Adrenal gland (tissue), 12 donors: ENCODE measurements around the gene TMEM150A. TPM values are rescaled to one million over a fixed set of nuclear protein-coding genes. Genes with fewer than 3 reads are reported as not detected.
"Not testable (repeated sequence)": the region's sequence is repeated elsewhere in the genome, so short reads cannot be mapped to it uniquely, and the experiment has no call there.

Experiments used
- DNase-seq, 7 donors: peaks; one replicate each; pipeline ENCODE4 v3.0.0-alpha.2; 2019 to 2020
- H3K27ac ChIP-seq, 5 donors: fragments of 200-600 bp; sonication (generic) in 4 of 5; 1 replicate in 3 of 5; 2 replicates in 2 of 5; pipeline versions ENCODE4 v1.5.1 to v1.8.0; 2016 to 2020; ENCODE audit warnings: mild to moderate bottlenecking in 1 of 5
- H3K27me3 ChIP-seq: fragments of 200-600 bp; 2 replicates; pipeline ENCODE4 v1.8.0; 2021
- H3K36me3 ChIP-seq, 2 donors: fragments of 200-600 bp; replicated peaks in 1 of 2; 1 replicate in 1 of 2; 2 replicates in 1 of 2; pipeline versions ENCODE4 v1.5.1 to v1.8.0; 2018 to 2022
- H3K4me1 ChIP-seq, 2 donors: fragments of 200-600 bp; replicated peaks in 1 of 2; 1 replicate in 1 of 2; 2 replicates in 1 of 2; pipeline versions ENCODE4 v1.5.1 to v1.8.0; 2018 to 2021
- H3K4me3 ChIP-seq, 4 donors: fragments of 200-600 bp; sonication (generic) in 3 of 4; one replicate each; pipeline ENCODE4 v1.5.1; 2016 to 2018
- H3K9me3 ChIP-seq, 3 donors: fragments of 200-600 bp; sonication (generic) in 1 of 3; replicated peaks in 1 of 3; 1 replicate in 2 of 3; 2 replicates in 1 of 3; pipeline versions ENCODE4 v1.5.1 to v1.8.0; 2016 to 2021
- POLR2A ChIP-seq, 2 donors: fragments of 450-650 bp; IDR thresholded peaks; one replicate each; pipeline ENCODE4 v1.6.1; 2017; ENCODE audit warnings: antibody characterized with exemption in 2 of 2, mild to moderate bottlenecking in 2 of 2, moderate library complexity in 1 of 2
- WGBS, 4 donors: extraction: QIAGEN DNeasy Blood & Tissue Kit in 2 of 4; methylation state at CpG; one replicate each; pipeline versions ENCODE4 v1.1.5 to v1.1.7; 2013 to 2017; 5-methylcytosine and 5-hydroxymethylcytosine counted together
- intact Hi-C, 2 donors: fragments of 100-400 bp; cut with DNase I; formaldehyde crosslinking; loops; one replicate each; pipeline versions ENCODE4 v1.14.1 to v1.15.0; 2022 to 2023
- polyA plus RNA-seq, 3 donors: library from polyadenylated mRNA; stranded (reverse); fragments of 200-250 nt in 2 of 3; fragments of 350-450 nt in 1 of 3; fragmentation: Illumina TruSeq in 1 of 3; extraction: RNeasy Lipid Tissue Mini Kit (QIAGEN cat#74804) in 1 of 3; gene quantifications; one replicate each; pipeline ENCODE4 v1.2.3, GENCODE V29; 2013 to 2014
- total RNA-seq, 9 donors: library from RNA; depleted of rRNA in 4 of 9; stranded (reverse); fragments of >200 nt in 4 of 9; fragments of 120-200 nt in 1 of 9; fragmentation: NEBNext Ultra II Directional in 1 of 9; extraction: Animal tissue kit (Norgen Biotek cat#: 25700) in 1 of 9; gene quantifications; one replicate each; pipeline versions ENCODE4 v1.1.0 to v1.2.4, GENCODE V29; 2013 to 2023
- TF ChIP-seq, protein P1 (sequence below), 6 experiments: fragments of 450-650 bp in 4 of 6; fragments of 200-600 bp in 2 of 6; sonication (generic) in 1 of 6; IDR thresholded peaks; 1 replicate in 5 of 6; 2 replicates in 1 of 6; pipeline versions ENCODE4 v1.5.1 to v1.8.0; 2016 to 2021; ENCODE audit warnings: antibody characterized with exemption in 6 of 6, mild to moderate bottlenecking in 2 of 6, moderate library complexity in 1 of 6
- donor health status: healthy with polysubstance abuse.
- donor health status: Bipolar disorder and iron deficiency.
- donor health status: DM: yes; HTN: yes; CAD: no.
- donor health status: DM: no; HTN: no; CAD: no.
- donor health status: DM: no; HTN: no; CAD: no.
- donor health status: DM: yes; HTN: yes; CAD: no.

Gene TMEM150A
- total and polyA plus RNA-seq, 12 donors: 11.6 to 79.1 (median 22.6) TPM

DNA sequence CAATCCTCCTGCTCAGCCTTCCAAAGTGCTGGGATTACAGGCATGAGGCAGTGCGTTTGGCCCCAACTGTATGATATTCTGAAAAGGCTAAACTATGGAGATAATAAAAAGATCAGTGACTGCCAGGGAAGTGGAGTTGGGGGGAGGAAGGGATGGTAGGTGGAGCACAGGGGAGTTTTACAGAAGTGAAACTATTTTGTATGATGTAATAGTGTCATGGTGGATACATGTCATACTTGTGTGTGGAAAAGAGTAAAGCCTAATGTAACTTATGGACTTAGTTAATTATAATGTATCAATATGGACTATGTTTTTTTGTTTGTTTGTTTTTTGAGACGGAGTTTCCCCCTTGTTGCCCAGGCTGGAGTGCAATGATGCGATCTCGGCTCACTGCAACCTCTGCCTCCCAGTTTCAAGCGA lies 38.3 kb downstream of the TMEM150A start:
- TF ChIP-seq POLR2A (IDR thresholded peaks at IDR 0.05): no peak
- TF ChIP-seq, protein P1, sequence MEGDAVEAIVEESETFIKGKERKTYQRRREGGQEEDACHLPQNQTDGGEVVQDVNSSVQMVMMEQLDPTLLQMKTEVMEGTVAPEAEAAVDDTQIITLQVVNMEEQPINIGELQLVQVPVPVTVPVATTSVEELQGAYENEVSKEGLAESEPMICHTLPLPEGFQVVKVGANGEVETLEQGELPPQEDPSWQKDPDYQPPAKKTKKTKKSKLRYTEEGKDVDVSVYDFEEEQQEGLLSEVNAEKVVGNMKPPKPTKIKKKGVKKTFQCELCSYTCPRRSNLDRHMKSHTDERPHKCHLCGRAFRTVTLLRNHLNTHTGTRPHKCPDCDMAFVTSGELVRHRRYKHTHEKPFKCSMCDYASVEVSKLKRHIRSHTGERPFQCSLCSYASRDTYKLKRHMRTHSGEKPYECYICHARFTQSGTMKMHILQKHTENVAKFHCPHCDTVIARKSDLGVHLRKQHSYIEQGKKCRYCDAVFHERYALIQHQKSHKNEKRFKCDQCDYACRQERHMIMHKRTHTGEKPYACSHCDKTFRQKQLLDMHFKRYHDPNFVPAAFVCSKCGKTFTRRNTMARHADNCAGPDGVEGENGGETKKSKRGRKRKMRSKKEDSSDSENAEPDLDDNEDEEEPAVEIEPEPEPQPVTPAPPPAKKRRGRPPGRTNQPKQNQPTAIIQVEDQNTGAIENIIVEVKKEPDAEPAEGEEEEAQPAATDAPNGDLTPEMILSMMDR (IDR thresholded peaks at IDR 0.05): no peak
- peak overlapping the region in 1 of 5 donors; percentile 13 for H3K27ac ChIP-seq
- no peak for DNase-seq
- peaks cover 8 to 20% of the 10 kb centered on the region in 2 donors for H3K4me1 ChIP-seq
- no peaks in the 10 kb centered on the region for H3K36me3 ChIP-seq
- no peaks in the 10 kb centered on the region for H3K27me3 ChIP-seq
- 77 to 94% (median 83%) methylated on average over 5 of the region's 5 CpGs for WGBS, 4 donors
- H3K9me3 ChIP-seq: no peaks in the 10 kb centered on the region
- intact Hi-C loops: no loop called here
- H3K4me3 ChIP-seq: no peak overlapping the region

DNA sequence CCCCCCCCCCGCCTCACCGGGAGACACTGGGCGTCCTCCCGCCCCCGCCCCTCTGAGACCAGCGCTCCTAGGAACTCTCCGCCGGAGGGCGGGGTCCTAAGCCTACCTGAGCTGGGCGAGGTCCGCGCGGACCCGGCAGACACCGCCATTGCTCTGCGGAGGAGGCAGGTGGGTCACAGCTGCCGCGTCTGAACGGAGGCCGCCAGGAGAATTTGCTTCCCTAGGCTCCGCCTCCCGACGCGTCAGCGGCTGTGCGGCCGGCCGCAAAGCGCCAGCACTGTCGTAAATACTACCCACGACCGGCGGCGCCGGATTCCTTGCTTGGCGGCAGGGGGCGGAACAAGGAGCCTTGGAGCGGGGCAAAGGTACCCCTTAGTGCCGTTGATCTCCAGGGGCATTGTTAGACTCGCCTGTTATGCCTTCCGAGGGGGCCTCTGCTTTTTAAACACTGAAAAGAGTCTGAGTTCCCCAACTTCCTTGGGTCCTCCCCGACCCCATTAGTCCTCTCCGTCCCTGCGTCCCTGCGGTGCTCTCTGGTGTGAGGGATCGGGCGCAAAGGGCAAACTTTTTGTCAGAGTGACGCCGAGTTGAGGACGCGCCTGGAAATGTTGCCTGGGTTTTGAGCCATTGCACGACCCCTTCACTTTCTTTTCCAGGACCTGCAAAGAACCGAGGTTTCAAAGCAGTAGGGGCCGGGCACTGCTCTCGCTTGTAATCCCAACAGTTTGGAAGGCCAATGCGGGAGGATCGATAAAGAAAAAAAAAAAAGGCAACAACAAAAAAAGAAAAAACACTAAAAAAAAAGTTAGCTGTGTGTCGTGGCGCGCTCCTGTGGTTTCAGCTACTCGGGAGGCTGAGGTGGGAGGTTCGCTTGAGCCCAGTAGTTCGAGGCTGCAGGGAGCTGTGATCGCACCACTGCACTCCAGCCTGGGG lies 41.0 kb downstream of the TMEM150A start, which contains the start of gene GGCX:
Gene GGCX, minus strand, starts transcription at position 214 of the 933 bp plus-strand sequence. Its CDS starts 65 bp downstream, at position 149.
- H3K9me3 ChIP-seq: no peaks in the 10 kb centered on the region
- intact Hi-C loops: no loop called here
- H3K4me1 ChIP-seq: peaks cover 8 to 27% of the 10 kb centered on the region in 2 donors
- peak within 1 kb of the TSS; percentile 43 to 94 (median 74) for H3K4me3 ChIP-seq
- TF ChIP-seq, protein P1 (IDR thresholded peaks at IDR 0.05): peak in 4 of 6 experiments; percentile 24 to 59 (median 31)
- TF ChIP-seq POLR2A (IDR thresholded peaks at IDR 0.05): peak; percentile 54 to 82
- WGBS, 4 donors: 3 to 8% (median 5%) methylated on average over 24 to 64 of the region's 64 CpGs
- H3K36me3 ChIP-seq: peaks cover 0 to 14% of the 10 kb centered on the region in 2 donors
- peak within 1 kb of the TSS; percentile 59 to 95 (median 86) for H3K27ac ChIP-seq
- H3K27me3 ChIP-seq: no peaks in the 10 kb centered on the region
- DNase-seq: peak; percentile 94 to 97 (median 96)

DNA sequence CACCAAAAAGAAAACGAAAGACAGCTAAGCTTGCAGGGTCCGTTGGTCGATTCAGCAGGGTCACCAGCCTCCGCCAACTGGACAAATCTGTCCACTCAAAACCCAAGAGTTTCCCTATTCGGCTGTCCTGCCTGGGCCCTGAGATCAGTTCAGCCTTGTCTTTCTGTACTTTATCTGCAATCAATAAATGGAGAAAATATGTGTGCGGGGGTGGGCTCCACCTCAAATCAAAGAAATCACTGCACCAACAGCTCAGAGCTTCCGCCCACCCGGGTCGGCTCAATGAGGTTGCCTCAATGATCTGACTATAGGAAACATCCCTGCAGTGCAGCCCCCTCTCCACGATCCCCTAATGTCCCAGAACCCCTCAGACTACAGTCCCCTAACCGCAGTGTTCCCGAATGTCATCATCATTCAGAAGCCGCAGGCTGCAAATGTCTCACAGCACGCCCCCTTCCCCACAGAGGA lies 41.7 kb downstream of the TMEM150A start:
- 1 to 11% (median 3%) methylated on average over 5 to 14 of the region's 14 CpGs for WGBS, 4 donors
- Histone ChIP-seq H3K9me3 (no peaks in the 10 kb centered on the region), H3K4me1 (peaks cover 8 to 27% of the 10 kb centered on the region in 2 donors), H3K4me3 (peak overlapping the region; percentile 43 to 94 (median 74)), H3K27me3 (no peaks in the 10 kb centered on the region), H3K36me3 (peaks cover 0 to 16% of the 10 kb centered on the region in 2 donors), H3K27ac (peak overlapping the region in 4 of 5 donors; percentile 81 to 95 (median 87))
- DNase-seq: no peak
- intact Hi-C loops: no loop called here
- TF ChIP-seq, protein P1 (IDR thresholded peaks at IDR 0.05): no peak
- no peak for TF ChIP-seq POLR2A (IDR thresholded peaks at IDR 0.05)

DNA sequence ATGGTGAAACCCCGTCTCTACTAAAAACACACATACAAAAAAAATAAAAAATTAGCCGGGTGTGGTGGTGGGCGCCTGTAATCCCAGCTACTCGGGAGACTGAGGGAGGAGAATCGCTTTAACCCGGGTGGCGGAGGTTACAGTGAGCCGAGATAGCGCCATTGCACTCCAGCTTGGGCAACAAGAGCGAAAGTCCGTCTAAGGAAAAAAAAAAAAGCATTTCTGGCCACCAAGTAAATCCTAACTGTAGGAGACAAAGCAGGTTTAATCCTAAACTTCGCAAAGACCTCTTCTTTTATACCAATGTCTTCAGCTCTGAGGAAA lies 42.1 kb downstream of the TMEM150A start:
- Histone ChIP-seq H3K36me3 (peaks cover 0 to 16% of the 10 kb centered on the region in 2 donors), H3K4me3 (peak overlapping the region in 2 of 4 donors; percentile 94), H3K4me1 (peaks cover 8 to 27% of the 10 kb centered on the region in 2 donors)
- H3K27me3 ChIP-seq, H3K27ac ChIP-seq, H3K9me3 ChIP-seq, DNase-seq, intact Hi-C loops: not testable (repeated sequence)
- WGBS, 4 donors: 80 to 83% (median 82%) methylated on average over 12 of the region's 12 CpGs
